Ovary (tissue), 3 donors: Measurements from ENCODE around the gene SCYGR4.

Experiments used
- POLR2A ChIP-seq: fragments of 450-650 bp; IDR thresholded peaks from one replicate; pipeline ENCODE4 v1.6.1; 2017; ENCODE audit warnings: antibody characterized with exemption, mild to moderate bottlenecking, moderate library complexity
- TF ChIP-seq, protein P1 (sequence below), 3 donors: fragments of 450-650 bp in 2 of 3; fragments of 200-600 bp in 1 of 3; IDR thresholded peaks; one replicate each; pipeline versions ENCODE4 v1.5.1 to v1.8.0; 2016 to 2022; ENCODE audit warnings: antibody characterized with exemption in 3 of 3, mild to moderate bottlenecking in 1 of 3
- donor health status: DM: no; HTN: no; CAD: no.

GRCh38 chr2:227606476-227606875 is 10.8 kb upstream of the SCYGR4 start:
- TF ChIP-seq, protein P1, sequence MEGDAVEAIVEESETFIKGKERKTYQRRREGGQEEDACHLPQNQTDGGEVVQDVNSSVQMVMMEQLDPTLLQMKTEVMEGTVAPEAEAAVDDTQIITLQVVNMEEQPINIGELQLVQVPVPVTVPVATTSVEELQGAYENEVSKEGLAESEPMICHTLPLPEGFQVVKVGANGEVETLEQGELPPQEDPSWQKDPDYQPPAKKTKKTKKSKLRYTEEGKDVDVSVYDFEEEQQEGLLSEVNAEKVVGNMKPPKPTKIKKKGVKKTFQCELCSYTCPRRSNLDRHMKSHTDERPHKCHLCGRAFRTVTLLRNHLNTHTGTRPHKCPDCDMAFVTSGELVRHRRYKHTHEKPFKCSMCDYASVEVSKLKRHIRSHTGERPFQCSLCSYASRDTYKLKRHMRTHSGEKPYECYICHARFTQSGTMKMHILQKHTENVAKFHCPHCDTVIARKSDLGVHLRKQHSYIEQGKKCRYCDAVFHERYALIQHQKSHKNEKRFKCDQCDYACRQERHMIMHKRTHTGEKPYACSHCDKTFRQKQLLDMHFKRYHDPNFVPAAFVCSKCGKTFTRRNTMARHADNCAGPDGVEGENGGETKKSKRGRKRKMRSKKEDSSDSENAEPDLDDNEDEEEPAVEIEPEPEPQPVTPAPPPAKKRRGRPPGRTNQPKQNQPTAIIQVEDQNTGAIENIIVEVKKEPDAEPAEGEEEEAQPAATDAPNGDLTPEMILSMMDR (IDR thresholded peaks at IDR 0.05): no peak
- TF ChIP-seq POLR2A: no peak
